HG03103 (cell line): ENCODE results near the gene MAML3.
A peak's percentile ranks its signal among the peaks of the same experiment; 100 is the strongest.

Experiments used
- ATAC-seq: cut with Tn5 transposase; IDR thresholded peaks from one replicate; pipeline ENCODE4 v1.9.1; 2021; ENCODE audit warnings: low read depth; ENCODE audit not compliant: unreplicated experiment

The MAML3 gene

GRCh38 chr4:139887376-139887802, 266.6 kb downstream of the MAML3 start:
- no peak for ATAC-seq

DNA sequence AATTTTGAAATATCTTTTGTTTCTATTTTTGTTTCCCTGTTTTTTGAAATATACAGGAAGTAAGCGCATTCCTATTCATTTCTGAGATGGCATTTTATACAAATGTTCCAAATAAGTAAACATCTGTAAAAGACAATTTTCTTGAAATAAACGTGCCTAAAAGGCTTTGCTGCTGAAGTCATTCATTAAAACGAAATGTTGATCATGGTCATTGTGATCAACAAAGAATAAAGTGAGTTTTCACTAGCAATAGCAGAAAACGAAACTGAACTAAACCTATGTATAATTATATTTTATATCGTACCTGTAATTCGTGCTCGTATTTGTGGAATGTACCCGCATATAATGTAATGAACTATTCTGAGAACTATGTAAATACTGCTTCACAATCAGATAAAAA, 267.2 kb downstream of the MAML3 start:
- ATAC-seq = no peak

DNA sequence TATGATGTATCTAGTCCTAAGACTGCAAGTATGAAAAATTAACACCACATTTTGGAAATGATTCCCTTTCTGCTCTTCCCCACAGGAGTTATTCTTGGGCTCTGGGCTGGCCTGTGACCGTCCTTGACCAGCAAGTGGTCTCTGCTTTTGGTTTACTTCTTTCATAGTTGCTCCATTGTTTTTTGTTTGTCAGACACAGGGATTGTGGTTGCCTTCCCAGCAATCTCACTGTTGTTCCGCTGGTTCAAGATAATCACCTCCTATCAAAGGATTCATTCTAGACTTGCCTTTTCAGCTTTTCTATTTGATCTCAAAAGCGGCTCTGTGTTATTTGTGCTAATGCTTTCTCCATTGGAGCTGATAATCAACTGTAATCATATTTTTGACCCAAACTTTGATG, 269.5 kb downstream of the MAML3 start:
- ATAC-seq = no peak

DNA sequence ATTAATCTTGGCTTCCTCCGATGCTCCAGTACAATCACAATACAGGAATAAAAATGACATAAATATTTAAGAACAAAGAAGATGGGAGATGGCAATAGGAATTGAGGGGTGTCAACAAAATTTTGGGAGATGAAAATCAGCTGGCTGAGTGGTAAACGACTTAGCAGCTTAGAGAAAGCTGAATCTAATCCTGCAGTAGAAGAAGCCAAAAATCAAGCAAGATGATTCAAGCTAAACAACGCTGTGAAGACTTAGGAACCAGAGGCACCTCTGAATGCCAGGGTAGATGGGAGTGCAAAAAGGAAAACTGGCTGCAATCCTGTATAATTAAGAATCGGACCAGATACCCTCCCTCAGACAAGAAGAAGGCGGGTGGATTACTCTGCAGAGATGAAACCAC, 273.1 kb downstream of the MAML3 start:
- ATAC-seq = no peak

GRCh38 chr4:139878050-139878449, 275.9 kb downstream of the MAML3 start:
- ATAC-seq = no peak

DNA sequence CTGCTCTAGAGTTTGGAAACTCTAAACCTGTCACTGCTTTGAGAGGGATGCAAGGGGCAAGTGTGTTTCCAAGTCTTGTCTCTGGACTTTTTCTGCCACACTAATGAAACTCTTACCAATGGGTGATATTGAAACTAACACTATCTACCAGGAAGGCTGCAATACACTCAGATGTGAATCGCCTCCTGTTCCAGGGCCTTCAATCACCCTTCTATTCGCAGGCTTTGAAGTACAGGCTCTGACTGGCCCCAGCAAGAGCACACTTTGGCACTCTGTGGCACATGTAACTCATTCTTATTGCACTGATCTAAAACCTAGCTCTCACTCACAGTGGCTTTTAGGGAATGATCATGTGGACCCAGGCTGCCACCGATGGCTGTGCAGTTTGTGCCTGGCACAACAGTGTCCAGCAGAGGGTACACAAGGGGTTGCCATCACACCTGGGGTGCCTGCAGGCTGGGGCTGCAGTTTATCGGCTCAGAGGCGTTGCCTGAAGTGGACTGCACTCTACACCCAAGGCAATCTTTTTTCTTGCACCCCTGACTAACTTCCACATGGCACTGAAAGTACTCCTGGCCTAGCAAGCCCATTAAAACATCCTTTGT, 277.5 kb downstream of the MAML3 start:
- ATAC-seq = no peak

- ATAC-seq = no peak
Observed at GRCh38 chr4:139875411-139875825, 278.6 kb downstream of the MAML3 start.

GRCh38 chr4:139873111-139873860, 280.7 kb downstream of the MAML3 start:
- no peak for ATAC-seq

DNA sequence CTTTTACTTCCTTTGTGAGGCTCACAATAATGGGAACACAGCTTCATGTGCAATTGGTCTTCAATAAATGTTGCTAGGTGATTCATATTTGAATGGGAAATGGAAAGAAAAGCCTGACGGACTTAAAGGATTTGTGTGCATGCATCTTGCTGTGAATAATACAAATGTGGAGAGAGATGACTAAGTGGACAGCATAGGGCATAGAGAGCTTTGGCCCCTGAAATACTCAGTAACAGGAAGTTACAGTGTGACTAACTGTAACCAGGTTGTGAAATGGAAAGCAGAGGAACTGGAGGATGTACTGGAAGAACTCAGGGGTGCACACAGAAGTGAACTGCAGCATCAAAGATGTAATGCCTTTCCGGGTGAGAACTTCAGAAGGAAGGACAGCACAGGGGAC, 281.7 kb downstream of the MAML3 start:
- ATAC-seq = no peak

DNA sequence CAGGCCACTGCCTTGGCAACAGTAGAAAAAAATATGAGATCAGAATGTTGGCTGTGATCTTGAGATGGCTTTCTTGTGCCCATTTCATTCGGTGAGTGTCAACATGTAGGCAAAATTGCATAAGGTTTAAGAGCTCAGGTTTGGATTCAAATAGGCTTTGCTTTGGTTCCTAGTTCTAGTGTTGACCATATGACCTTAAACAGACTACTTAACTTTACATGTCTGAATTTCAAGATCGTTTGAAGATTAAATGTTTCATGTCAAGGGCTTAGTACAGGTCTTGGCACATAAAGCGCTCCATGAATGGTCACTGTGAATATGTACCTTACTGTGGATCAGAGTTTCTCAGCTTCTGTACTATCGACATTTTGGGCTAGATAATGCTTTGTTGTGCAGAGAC, 284.2 kb downstream of the MAML3 start:
- no peak for ATAC-seq

DNA sequence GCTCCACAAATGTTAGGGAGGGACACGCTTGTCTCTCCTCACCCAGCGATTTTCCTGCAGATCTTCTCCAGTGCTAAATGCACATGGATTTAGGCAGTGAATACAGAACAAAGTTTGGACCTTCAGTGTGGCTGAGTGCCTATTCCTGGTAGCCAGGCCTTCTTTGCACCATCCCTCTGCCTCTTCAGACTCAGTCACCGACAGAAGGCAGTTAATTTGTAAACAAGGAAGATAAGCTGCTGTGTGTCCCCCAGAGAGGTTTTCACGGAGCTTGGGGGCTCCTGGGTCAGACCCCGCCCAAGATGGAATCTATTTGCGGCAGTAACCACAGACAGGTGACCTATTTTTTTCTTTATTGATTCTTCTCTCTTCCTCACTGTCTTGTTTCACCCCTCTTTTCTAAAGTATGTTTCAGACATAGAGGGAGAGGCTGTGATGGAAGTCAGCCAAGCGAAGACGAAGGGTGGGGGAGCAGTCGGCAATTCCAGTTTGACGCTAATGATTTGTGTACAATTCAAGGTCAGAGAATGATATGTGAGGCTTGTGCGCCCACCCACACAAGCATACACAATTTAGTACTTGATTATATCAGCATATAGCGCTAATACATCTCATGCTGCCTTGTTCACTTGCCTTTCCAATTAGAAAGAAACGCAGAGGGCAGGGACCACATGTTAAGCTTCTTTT, 287.6 kb downstream of the MAML3 start:
- no peak for ATAC-seq

- no peak for ATAC-seq
Observed at GRCh38 chr4:139865537-139865936, 288.4 kb downstream of the MAML3 start.

- ATAC-seq = no peak
Observed at GRCh38 chr4:139863531-139863930, 290.5 kb downstream of the MAML3 start.

DNA sequence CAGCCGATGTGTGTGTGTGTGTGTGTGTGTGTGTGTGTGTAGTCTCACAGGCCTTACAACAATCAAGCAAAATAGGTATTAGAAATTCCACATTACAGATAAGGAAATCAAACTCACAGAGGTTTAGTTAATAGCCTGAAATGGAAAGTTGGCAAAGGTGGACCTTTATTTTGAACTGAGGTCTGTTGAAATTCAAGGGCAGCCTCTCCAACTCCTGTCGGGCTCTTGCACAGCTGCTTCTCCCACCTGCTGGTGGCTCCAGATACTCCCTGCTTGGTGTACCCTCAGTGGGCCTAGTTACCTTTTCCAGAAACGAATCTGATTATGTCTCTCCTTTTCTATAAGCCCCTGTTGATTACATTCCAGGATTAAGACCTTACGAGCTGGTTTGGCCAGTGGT, 292.5 kb downstream of the MAML3 start:
- ATAC-seq = no peak

- ATAC-seq = no peak
Observed at GRCh38 chr4:139860435-139861024, 293.5 kb downstream of the MAML3 start.

DNA sequence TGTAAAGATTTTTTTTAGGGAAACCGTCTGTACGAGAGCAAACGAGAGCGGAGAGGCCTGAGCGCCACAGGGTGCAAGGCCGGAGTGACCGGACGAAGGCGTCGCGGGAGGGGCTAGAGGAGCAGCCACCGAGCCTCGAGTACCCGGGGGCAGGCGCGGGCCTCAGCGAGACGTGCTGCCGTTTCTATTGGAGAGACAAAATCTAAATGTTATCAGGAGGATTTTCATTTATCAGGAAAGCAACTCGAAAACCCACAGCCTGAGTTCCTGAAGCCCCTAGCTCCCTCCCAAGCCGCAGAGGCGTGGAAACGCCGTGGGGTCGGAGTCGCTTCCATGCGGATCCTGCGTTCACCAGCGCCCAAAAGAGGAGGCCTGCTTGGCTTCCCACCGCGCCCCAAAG, 294.1 kb downstream of the MAML3 start:
- no peak for ATAC-seq

- ATAC-seq = peak; percentile 80
Observed at GRCh38 chr4:139858436-139859205, 295.4 kb downstream of the MAML3 start.

DNA sequence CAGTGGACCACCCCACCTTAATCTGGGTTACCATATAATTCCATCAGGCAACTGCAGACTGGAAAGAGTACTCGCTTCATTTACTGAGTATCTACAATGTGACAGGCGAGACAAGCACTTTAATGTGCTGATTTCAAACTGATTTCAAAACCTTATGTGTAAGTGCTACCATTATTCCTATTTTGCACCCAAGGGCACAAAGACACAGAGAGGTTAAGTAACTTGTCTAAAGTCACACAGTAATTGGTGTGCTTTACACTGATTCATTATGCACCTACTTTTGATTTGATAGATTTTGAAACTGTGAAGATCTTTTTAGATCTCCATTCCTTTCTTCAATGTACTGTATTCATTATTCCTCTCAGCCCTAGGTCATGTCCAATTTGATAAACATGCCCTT, 296.0 kb downstream of the MAML3 start:
- no peak for ATAC-seq

DNA sequence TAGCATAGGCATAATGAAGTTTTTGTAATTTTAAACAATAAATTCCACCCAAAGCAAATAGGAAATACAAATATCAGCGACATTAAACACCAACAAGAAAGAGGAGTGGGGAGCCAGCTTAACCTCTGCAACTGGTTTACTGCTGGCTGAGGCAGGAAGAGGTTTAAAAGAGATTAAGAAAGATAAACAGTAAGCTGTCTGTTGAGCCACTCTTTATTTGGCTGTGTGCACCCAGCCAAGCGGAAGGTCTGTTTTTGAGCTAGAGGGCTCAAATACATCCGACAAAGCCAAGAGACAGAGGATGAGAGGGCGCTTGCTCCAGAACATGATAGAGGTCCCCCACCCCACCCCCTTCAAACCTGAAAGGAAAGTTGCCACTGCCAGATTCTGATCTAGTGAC, 297.0 kb downstream of the MAML3 start:
- ATAC-seq = no peak

DNA sequence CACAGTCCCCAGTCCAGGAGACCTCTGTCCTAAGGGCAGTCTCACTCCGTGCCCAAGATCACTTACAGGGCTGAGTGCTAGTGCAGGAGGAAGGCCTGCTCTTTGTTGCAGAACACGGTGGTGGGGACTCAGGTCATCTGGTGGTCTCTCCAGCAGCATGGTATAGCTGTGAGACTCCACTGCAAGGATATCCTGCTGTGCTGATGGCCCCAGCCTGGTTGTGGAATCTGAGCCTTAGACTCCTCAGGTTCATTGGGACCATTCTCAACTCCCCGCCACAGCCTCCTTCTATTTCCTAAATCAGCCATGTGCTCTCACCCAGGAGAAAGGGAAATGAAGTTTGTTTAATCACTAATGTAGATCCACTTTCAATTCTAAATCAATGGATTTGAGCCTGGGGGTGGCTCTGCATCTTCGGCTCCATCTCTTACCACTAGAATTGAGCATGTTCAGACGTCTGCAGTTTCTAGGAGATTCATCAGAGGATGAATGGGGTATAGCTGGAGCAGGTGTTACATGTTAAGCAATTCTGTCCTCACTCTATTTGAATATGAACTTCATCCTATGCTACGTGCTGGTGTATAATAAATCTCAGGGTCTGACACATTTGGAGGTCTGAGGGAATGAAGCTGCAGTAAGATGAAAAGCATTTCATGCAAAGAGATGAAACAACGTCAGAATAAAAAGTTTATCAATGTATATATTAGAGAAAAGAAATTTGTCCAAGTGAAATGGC, 299.1 kb downstream of the MAML3 start:
- no peak for ATAC-seq
